Activated CD4-positive, alpha-beta T cell treated with anti-CD3 and anti-CD28 coated beads, Interleukin-2, amount 50 U/mL, for 24 hours (primary cell): ENCODE results near the gene PTPRN2.

Experiments used
- DNase-seq, 2 donors: peaks; one replicate each; pipeline ENCODE4 v3.0.0-alpha.2; 2020; ENCODE audit warnings: low read depth in 1 of 2, low spot score in 1 of 2

The PTPRN2 gene

DNA sequence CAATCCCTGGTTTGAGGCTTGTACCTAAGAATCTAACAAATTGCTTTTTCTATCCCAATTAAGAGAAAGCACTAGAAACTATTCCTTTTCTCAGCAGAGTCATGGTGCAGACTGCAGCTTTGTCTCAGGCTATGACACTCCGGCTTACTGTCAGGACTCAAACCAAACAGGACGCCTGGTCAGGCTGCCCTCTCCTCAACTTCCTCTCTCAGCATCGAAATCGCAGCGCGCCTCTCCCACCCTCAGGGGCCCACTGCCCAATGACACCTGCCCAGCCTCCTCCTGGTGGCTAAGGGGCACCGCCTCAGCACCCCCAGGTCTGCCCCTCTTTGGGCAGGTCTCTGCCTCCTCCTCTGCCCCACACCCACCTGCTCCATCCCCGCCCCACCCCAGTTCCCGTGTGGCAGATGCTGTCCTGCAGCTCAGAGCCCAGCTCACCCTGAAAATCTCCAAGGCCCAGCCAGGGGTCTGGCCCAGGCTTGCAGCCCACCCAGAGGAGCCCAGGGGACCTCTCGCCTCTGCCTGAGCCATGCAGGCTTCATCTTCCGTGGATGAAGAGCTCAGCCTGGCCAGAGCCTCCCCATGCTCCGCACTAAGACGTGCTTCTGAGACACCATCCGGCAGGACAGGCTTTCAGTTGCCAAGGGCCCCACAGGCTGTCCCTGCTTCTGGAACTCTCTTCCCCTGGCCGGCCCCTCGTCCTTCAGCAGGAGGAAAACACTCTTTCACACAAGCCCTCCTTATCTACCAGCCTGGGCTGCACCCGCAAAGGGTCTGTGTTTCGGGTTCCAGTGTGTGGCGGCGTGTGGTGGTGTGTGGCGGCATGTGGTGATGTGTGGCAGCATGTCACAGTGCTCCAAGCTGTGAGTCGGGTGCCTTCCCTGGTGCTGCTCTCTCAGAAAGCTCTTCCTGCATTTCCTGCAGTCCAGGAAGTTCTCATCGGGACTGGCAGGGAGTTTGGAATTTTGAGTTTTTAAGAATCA lies 16.4 kb upstream of the PTPRN2 start:
- no peak for DNase-seq

DNA sequence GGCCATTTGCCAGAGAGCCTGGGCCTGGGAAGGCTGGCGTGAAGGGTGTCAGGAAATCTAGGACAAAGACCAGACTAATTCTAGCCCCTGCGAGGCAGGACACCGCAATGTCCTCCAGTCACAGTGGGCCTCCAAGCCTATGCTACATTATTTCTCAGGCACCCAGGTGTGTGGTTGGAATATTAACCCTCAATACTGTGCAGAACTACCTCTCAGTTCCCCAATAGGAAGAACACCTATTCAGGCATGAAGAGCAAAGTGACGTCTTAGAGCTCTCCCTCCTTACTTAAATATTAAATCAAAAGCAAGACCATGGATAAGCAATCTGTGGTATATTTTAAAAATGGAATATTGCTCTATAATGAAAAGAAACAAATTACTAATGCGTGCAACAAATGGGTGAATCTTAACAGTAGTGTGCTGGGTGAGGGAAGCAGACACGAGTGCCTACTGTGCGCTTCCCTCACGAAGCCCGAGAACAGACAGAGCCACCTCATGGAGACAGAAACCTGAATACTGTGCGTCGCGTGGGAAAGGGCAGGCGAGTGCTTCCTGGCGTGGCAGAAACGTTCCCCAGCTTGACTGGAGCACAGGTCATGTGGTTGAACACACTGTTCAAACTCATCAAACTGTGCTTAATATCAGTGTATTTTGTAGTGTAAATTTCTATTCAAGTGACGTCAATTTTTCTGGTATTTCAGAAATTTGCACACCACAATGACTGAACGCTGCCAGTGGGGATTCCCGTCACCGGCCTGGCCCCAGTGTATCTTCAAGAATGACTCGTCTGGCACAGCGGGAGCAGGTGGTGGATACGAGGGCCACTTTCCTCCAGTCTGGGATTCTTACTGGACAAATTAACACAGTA lies 15.5 kb upstream of the PTPRN2 start:
- no peak for DNase-seq

DNA sequence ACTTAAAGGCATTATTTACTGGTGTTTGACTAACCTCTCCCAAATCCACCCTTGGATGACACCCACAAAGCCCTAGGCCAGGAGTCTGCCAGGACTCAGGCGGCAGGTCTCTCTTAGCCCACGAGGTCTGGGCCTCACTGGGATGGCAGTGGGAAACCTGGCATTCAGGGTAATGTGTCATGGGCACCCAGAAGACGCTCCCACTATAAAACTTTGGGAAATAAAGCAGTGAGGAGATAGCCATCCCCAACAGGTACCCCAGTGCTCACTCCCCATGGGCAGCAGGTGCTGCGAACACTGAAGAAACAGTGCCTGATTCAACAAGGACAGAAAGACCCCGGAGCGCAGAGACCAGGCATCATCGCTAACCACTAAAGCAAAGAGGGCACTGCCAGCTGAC lies 14.4 kb upstream of the PTPRN2 start:
- no peak for DNase-seq

DNA sequence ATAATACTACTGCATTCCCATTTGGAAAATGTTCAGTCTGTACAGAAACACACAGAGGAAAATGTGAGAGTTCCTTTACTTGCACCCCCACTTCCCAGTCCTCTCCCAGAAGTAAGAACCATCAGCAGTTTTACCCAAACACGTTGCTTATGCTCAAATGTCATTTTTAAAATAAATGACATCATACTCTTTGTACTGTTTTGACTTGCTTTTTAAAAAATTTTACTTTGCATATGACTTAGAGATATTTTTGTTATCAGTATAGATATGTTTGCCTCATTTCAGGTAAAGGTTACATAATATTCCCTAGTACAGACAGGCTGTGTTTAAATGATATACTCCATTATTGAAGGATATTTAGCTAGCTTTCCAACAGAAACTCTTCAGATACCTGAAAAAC lies 13.5 kb upstream of the PTPRN2 start:
- no peak for DNase-seq

DNA sequence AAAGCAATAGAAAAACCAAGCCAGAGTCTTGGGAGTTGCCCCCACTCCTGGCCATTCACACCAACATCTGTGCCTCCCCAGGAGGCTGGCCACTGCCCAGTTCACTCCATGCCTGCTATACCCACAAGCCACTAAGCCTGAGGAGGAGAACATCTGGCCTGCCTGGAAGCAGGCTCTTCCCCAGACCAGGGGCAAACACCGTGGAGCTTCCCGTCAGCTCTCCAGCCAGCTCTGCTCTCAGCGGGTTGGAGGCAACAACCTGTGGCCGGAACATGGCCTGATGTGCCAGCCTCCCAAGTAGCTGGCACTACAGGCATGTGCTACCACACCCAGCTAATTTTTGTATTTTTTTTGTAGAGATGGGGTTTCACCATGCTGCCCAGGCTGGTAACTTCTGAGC lies 9.1 kb upstream of the PTPRN2 start:
- no peak for DNase-seq

DNA sequence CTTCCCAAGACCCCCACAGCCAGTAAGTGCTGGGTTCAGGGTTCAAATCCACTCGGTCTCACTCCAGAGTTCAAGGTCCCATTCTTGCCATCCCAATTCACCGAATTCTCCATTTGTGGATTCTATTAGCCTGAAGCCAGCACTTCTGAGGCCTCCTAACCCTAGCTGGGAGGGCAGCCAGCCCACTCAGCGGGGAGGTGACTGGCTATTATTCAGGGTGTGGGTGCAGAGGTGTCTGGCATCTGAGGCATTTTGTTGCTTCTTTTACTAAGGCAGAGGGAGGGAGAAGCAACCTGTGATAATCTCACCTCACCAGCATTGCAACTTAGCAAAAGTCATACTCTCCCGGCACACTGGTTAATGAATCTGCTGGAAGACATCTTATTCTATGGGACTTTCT lies 8.7 kb upstream of the PTPRN2 start:
- no peak for DNase-seq

DNA sequence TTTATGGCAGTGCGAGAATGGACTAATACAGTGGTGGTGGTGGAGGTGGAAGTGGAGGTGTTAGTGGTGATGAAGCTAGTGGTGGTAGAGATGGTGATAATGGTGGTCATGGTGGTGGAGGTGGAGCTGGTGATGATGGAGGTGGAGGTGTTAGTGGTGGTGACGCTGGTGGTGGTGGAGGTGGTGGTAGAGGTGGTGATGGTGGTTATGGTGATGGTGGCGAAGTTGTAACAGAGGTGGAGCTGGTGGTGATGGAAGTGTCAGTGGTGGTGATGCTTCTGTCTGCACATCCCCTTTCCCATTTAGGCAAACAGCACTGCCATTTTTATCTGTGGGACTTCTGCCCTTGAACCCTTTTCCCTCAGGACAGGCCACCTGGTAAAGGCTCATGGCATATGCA lies 7.4 kb upstream of the PTPRN2 start:
- DNase-seq = no peak

DNA sequence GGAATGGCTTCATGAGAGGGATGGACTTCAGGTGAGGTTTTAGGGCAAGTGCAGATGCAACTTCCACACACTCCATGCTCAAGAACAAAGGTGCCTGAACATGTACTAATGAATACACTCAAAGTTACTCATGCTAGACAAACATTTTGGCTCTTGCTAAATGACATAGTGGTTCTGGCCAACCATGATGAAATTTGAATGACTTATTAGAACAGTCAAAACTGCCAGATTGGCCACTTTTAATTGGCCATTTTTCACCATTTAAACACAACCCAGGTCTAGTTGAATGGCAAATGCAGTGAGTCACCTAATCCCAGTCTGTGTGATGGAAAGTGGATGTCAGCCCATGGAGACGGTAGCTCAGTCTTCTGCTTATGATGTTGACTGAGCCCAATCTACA lies 4.9 kb upstream of the PTPRN2 start:
- DNase-seq = no peak

DNA sequence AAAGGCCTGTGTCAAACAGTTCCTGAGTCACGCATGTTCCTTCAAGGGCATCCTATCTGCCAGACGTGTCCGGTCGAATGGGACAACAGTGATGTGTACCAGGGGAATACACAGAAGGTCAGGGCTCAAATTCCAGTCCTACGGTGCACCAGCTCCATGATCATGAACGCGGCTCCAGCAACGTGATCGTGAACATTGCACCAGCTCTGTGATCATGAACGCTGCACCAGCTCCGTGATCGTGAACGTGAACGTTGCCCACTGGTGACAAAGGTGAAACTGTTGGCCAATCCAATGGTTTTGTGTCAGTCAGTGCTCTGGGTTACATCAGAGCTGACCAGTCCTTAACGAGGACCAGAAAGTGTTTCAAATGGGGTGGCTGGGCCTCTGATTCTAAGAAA lies 4.3 kb upstream of the PTPRN2 start:
- no peak for DNase-seq

DNA sequence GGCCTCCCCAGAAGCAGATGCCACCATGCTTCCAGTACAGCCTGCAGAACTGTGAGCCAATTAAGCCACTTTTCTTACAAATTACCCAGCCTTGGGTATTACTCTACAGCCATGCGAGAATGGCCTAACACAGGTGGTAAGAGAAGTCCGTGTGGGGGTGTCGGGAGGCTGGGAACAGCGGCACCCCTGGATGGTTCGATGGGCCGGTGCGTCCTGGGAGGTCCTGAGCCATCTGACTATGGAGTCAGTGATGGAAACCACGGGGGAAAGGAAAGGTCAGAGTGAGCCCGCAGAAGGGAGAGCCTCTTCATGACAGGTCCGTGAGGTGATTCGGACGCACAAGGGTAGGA lies 2.5 kb upstream of the PTPRN2 start:
- DNase-seq = no peak

DNA sequence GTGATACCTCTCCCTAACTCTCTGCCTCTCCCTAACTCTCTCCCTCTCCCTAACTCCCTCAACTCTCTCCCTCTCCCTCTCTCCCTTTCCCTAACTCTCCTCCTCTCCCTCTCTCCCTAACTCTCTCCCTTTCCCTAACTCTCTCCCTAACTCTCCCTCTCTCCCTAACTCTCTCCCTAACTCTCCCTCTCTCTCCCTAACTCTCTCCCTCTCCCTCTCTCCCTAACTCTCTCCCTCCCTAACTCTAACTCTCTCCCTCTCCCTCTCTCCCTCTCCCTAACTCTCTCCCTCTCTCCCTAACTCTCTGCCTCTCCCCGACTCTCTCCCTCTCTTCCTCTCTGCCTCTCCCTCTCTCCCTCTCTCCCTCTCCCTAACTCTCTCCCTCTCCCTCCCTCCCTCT lies 2.0 kb upstream of the PTPRN2 start:
- DNase-seq = no peak

DNA sequence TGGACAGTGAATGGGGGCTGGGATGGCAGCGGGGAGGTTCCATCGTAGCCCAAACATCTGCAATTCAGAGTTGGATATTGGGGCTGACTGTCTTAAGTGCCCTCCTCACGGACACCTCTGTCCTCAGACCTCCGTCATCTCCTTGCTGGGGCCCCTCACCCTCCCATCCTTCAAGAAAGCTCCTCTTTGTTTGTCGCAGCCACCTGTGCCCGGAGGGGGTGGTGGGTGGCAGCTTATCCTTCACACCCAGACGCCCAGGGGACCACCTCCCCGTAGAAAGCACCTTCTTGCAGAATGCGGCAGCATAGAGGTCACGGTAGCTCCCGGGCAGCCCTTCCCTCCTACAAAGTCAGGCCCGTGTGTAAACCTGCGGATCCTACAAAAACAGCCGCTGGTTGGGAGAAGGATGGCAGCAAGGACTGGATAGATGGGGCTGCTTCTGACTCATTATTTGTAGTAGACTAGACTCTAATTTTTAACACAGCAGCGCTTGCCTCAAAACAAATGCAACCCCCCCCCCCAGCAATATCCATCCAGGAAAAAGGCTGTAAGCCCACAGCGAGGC lies 1.3 kb upstream of the PTPRN2 start:
- no peak for DNase-seq

DNA sequence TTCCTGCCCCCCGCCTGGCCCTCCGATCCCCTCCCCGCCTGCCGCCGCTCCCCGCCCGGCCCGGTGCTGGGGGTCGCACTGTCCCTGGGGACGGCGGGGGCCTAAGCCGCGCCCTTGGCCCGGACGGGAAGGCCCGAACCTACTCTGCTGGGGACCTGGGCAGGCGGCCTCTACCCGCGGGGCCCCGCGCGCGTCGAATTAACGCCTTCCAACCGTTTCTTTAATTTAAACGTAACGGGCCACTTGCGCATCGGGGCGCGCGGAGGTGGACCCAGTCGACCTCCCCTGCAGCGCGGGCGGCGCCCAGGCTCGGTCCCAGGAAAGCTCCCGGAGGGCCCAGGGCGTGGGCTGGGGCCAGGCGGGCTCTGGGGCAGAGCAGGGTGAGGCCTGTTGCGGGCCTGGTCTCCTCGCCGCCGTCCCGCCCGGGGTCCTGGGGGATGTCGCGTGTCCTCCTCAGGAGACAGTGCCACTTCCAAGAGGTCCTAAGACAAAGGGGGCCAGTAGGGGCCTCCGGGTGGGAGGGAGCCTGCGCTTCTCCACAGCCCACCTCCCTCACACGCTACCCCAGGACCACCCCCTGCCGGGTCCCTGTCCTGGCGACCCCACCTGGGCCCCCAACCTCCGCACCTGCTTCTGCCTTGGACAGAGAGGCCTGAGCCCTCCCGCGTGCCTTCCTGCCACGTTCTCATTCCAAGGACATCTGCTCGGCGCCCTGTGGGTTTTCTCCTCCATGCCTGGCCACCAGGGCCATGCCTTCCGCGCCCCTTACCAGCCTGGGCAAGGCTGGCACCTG lies 658 bp upstream of the PTPRN2 start:
- DNase-seq = no peak

DNA sequence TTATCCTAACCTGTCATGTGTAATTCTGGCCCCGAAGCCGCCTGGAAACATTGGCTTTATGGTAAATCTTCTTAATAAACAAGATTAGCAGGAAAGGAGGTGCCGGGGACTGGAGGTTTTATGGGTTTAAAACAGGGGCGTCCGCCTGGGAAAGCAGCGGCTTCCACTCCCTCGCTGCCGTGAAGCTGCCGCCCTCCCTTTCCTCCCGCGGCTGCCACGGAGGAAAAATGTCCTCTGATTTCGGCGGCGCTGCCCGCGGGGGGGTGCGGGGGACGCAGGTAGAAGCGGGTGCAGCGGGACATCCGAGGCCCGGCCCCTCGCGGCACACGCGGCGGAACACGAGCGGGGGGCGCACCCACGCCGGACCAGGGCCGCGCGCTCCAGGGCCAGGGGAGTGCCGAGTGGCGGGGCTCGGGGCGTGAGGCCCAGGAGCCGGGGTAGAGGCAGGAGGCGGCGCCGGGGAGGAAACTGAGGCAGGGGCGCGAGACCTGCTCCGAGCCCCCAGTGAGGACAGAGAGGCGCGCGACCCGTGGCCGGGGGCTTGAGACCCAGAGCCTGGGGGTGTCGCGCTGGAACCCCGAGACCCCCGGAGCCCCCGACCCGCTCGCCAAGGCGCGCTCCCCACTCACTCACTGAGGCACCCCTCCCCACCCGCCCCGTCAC lies 993 bp downstream of the PTPRN2 start:
- no peak for DNase-seq

DNA sequence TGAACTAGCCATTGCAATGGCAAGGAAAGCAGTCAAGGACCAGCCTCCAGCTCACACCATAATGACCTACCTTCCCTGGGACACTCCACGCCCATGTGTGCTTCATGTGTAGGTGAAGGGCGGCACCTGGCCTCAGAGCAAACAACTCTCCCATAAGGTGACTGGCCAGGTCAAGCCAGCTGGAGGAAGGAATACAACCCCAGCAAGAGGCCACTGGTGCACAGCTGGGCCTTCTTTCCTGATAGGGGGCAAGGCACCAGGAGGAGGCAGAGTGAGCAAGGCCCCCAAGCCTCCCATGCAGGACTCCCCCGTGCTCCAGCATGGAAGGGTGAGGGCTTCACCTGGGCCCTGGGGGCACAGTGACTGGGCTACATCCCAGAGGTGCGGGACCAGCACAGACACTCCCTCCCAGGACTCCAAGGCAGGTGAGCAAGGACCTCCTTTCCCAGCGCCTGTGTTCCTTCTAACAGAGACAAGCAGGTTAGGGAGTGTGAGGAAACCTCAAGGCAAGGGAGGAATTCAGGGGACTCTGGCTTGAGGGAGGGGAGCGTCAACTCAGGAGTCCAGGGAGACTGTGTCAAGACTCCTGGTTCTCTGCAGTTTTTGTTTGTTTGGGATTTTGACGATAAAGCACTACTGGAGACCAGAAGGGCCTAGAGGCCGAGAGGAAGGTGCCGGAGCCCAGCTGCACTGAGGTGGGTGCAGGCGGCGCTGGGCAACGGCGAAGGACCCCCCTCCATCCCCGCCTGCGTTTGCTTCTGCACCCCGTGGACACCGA lies 1.7 kb downstream of the PTPRN2 start:
- DNase-seq = no peak

DNA sequence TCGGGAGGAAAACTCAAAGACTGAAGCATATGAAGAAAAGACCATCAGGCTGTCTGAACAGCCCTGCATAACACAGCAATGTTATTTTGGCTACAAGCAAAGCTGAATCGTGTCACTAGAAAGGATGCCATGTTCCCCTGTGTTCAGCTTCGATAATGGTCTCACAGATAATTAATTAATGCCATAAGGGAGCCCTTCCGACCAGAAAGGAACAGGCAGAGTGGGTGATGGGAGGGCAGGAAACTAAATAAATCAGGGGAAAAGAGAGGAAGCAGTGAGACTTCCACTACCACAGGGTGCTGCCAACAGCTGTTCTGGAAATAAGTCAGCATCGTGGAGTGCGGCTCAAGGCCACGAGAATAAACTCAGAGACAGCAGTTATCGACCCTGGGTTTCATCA lies 3.2 kb downstream of the PTPRN2 start:
- no peak for DNase-seq

DNA sequence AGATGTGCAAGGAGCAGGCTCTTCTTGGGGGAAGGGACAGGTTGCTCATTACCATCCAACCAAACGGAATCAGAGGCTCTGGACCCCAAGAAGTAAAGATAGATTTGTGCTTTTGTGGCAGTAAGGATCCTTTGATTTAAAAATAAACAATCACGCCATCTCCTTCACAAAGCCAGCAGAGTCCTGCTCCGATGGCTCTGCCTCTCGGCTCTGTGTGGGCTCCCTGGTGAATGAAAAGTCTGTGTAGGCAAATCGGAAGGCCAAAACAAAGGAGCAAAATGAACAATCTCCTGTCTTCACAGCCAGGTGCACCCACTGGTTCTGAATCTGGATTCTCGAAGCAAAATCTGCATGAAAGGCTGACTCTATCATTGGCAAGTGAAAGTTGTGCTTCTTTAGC lies 3.8 kb downstream of the PTPRN2 start:
- DNase-seq = no peak

DNA sequence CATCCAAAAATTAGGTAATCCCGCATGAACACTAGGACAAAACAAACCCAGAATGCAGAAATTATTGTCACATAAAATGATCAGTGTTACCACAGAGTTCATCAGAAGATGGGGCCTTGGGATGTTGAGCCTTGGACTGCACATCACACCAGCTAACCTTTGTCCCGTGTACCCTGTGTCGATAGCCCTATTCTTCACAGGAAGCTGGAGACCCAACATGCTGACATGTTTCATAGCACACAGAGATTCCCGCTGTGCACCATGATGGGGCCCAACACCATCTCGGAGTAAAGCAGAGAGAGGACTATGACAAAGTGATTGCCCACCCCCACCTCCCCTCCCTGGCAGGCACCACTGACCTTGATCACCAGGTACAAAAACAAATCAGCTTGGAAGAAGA lies 4.5 kb downstream of the PTPRN2 start:
- DNase-seq = no peak

DNA sequence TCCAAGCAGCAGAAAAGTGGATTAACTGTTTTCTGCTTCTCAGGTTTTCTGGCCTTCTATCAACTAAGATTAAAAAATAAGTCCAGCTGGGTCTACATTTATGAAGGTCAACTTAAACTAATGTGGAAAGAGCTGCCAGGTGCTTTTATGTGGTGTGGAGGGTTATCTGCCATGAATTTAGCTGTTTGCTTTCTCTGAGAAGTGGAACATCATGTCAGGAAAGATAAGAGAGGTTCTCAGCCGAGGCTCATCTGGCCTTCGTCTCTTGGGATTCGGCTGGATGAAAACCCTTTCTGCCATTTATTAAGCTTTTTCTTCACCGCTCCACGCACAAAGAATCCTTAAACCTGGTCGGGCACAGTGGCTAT lies 5.5 kb downstream of the PTPRN2 start:
- DNase-seq = no peak
